Activated T-cell treated with anti-CD3 and anti-CD28 coated beads for 24 hours (primary cell): Measurements from ENCODE around the gene CBR1.
A peak's percentile ranks its signal among the peaks of the same experiment; 100 is the strongest.
"Not testable (repeated sequence)": the region's sequence is repeated elsewhere in the genome, so short reads cannot be mapped to it uniquely, and the experiment has no call there.

Experiments used
- DNase-seq: peaks from one replicate; pipeline ENCODE4 v3.0.0-alpha.2; 2020; ENCODE audit warnings: low read depth

Gene CBR1

DNA sequence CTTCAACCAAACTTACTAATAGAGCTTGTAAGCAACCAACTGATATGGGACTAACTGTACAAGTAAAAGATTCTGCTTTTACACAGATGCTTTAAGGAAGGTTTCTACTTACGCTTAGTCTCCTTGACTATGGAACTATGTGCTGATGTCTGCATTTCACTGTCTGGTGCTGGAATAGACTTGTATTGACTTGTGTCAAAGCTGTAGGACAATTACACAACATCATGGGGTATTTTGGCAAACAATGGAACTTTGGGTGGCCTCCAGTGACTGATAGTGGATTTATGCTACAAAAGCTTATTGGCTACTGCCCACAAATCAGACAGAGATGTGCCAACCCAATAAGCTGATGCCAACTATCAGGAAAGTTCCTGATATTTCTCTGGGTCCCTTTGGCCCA, 10.6 kb downstream of the CBR1 start:
- no peak for DNase-seq

- DNase-seq: no peak
Observed at GRCh38 chr21:36082237-36082664, 12.4 kb downstream of the CBR1 start.

- DNase-seq: no peak
Observed at GRCh38 chr21:36087362-36088138, 17.7 kb downstream of the CBR1 start.

GRCh38 chr21:36089946-36090345, 20.1 kb downstream of the CBR1 start:
- no peak for DNase-seq

DNA sequence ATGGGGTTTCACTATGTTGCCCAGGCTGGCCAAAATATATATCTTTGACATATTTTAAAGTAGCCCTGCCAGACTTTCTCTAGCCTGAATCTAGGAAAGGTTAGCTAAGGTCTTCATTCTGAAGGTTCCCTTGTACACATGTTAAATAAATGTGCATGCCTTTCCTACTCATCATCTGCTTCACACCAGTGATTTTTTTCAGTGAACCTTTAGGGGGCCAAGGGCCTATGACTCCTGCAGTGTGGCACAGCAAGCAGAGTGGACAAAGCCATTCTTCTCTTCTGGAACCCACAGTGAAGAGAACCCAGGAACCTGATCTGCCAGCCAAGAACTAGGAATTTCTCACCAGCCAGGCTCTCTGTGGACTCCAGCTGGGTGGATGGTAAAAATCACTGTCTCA, 22.9 kb downstream of the CBR1 start:
- no peak for DNase-seq

GRCh38 chr21:36093512-36093911, 23.7 kb downstream of the CBR1 start:
- DNase-seq: no peak

- no peak for DNase-seq
Observed at GRCh38 chr21:36096398-36097290, 26.8 kb downstream of the CBR1 start.

GRCh38 chr21:36097427-36098181, 27.8 kb downstream of the CBR1 start:
- DNase-seq: no peak

DNA sequence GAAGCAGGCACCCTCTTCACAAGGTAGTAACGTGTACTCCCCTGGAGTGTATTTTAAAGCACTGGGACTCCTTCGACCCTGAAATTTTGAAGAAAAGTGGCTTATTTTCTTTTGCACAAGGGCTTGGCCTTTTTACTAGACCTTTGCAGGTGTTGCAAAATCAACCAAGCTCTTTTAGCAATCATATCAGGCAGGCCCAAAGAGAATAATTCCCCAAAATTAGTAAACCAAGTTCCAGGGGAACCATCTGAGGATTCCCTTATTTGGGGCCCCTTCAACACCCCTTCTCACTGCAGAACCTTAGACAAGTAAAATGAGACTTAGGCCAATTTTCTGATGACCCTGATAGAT, 28.3 kb downstream of the CBR1 start:
- no peak for DNase-seq

DNA sequence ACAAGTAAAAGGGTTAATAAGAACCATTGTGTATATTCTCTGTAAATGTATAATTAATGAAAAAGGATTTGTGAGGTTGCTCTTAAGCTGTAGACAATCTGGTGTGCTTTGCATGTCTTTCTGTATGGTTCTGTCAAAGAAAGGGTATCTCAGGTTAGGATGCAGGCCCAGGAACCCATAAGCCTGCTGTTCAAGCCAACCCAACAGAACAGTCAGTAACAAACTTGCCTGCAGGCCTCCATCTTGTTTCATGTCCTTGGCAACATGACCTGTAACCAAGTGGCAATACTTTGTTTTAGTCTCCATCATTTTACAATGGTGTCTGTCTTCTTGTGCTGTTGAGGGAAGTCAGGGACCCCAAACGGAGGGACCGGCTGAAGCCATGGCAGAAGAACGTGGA, 29.2 kb downstream of the CBR1 start:
- no peak for DNase-seq

DNA sequence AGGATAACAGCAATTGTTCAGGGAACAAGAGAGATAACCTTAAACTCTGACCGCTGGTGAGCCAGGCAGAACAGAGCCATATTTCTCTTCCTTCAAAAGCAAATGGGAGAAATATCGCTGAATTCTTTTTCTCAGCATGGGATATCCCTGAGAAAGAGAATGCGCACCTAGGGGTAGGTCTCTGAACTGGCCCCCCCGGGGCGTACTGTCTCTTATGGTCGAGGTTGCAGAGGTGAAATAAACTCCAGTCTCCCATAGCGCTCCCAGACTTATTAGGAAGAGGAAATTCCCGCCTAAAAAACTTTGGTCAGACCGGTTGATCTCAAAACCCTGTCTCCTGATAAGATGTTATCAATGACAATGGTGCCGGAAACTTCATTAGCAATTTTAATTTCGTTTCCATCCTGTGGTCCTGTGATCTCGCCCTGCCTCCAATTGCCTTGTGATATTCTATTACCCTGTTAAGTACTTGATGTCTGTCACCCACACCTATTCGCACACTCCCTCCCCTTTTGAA, 29.9 kb downstream of the CBR1 start:
- DNase-seq: not testable (repeated sequence)

DNA sequence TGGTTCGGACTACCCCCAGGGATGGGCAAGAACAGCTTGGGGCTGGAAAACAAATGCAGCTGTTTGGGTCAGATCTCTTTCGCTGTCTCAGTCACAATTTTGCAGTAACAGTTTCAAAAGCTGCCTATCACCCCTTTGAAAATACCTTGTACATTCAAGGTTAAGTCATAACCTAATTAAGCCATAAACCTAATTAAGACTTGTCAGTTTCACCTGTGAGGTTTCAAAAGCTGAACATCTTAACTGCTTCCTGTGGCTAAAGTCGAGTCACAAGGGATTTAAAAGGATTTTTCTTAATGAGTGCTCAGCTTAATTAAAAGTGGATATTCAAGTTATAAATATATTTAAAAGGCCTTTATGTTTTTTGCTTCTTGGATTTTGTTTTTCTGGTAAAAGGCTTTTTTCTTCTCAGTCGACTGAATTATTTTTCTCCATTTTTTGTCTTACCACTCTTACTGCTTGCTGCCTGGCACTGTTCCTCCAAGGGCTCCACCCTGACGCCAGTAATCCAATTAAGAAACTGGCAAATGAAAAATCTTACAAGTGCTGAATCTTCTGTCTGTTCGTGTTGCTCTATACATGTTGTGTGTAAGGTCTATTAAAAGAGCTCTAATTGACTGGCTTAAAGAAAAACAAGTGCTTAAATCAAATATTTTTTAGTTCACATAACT, 31.3 kb downstream of the CBR1 start:
- DNase-seq: no peak

- DNase-seq: no peak
Observed at GRCh38 chr21:36103434-36103833, 33.6 kb downstream of the CBR1 start.

DNA sequence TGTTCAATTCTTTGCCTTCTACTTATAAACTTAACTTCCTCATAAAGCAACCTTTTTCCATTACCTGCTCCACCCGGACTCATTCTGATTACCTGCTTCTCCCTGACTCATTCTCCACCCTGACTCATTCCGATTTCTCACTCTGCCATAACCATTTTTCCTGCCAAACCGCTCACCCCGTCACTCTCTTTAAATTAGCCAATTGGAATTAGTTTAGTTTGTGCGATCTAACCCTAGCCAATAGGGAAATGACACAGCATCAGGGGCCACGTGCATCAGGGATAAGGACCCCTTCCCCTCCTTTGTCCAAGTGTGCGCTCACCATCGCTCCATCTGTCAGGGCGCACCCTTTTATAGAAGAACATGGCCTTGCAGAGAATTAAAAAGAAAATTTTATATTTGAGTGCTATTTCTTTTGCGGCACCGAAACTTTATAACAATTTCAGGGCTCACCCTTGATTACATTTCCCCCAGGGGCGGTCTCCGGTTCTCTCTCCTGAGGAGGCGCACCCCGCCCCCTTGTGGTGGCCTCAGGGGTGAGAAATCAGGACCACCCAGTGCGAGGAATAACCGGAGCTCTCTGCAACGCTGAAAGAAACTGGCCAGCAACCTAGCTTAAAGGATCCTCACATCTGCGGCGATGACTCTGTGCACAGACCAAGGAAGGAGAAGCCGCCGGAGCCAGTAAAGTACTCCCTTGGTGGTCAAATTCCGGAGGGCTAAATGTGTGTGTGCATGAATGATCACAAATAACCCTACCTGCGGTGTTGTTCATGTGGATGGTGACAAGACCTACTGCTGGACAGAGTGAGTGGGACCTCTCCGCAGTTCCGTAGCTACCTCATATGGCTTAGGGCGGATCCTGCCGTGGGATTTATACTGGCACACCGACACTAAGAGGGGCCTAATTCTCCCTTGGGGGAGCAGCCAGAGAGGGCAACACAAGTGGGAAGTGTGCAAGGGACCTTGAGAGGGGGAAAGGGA, 34.8 kb downstream of the CBR1 start:
- DNase-seq: peak; percentile 35

- no peak for DNase-seq
Observed at GRCh38 chr21:36105327-36105842, 35.6 kb downstream of the CBR1 start.

- DNase-seq: no peak
Observed at GRCh38 chr21:36109868-36110267, 40.0 kb downstream of the CBR1 start.

GRCh38 chr21:36111238-36111637, 41.4 kb downstream of the CBR1 start:
- no peak for DNase-seq

DNA sequence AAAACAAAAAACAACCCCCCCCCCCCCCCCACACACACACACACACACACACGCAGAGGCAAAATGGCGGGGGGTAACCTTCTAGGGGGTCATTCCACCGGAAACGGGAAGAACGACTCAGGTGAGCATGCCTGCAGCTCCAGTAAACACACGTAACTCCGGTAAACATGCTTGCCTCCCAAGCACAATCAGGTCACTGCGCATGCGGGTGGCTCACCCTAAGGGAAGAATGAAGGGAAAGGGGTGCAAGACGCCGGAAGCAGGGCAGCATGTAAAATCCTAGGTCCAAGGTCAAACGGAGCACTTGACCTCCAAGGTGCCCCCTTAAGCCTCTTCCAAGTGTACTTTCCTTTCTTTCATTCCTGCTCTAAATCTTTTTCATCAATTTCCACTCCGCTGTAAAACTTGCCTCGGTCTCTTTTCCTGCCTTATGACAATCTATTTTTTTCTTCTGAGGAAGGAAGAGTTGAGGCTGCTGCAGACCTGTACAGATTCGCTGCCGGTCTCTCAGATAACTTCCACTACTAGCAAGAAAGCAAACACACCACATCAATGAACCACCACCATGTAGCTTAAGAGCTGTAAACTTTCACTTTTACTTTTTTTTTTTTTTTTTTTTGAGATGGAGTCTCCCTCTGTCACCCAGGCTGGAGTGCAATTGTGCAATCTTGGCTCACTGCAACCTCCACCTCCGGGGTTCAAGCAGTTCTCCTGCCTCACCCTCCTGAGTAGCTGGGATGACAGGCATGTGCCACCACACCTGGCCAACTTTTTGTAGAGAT, 44.0 kb downstream of the CBR1 start:
- peak; percentile 30 for DNase-seq

DNA sequence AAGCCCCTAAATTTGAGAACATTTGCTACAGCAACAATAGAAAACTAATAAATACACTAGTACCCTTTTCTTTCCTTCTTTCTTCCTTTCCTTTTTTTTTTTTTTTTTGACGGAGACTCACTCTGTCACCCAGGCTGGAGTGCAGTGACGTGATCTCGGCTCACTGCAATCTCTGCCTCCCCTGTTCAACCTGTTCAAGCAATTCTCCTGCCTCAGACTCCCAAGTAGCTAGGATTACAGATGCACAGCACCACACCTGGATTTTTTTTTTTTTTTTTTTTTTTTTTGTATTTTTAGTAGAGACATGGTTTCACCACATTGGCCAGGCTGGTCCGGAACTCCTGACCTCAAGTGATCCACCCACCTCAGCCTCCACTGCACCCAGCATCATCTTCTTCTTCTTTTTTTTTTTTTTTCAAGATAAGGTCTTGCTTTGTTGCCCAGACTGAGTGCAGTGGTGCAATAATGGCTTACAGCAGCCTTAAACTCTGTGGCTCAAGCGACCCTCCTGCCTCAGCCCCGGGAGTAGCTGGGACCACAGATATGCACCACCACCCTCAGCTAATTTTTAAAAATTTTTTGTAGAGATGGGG, 45.4 kb downstream of the CBR1 start:
- DNase-seq: no peak
